ENCODE results near the gene SRSF10. TPM values are rescaled to one million over a fixed set of nuclear protein-coding genes. Genes with fewer than 3 reads are reported as not detected.
"Not testable (repeated sequence)": the region's sequence is repeated elsewhere in the genome, so short reads cannot be mapped to it uniquely, and the experiment has no call there.

SRSF10 gene
- total and polyA plus RNA-seq, 2 donors (not counting 1 experiment from before 2014, with no cell fraction given) = 93.5 to 113 TPM

- H3K27me3 ChIP-seq (ENCODE audit: control insufficient read depth, insufficient read depth, low read length) = no peaks in the 10 kb centered on the region
- H3K4me1 ChIP-seq (ENCODE audit: control insufficient read depth, extremely low read depth, insufficient read depth, low read length) = peaks cover 24% of the 10 kb centered on the region
- no peaks in the 10 kb centered on the region for H3K79me2 ChIP-seq (ENCODE audit: control insufficient read depth, insufficient read depth, low read length)
- TF ChIP-seq, protein P1, sequence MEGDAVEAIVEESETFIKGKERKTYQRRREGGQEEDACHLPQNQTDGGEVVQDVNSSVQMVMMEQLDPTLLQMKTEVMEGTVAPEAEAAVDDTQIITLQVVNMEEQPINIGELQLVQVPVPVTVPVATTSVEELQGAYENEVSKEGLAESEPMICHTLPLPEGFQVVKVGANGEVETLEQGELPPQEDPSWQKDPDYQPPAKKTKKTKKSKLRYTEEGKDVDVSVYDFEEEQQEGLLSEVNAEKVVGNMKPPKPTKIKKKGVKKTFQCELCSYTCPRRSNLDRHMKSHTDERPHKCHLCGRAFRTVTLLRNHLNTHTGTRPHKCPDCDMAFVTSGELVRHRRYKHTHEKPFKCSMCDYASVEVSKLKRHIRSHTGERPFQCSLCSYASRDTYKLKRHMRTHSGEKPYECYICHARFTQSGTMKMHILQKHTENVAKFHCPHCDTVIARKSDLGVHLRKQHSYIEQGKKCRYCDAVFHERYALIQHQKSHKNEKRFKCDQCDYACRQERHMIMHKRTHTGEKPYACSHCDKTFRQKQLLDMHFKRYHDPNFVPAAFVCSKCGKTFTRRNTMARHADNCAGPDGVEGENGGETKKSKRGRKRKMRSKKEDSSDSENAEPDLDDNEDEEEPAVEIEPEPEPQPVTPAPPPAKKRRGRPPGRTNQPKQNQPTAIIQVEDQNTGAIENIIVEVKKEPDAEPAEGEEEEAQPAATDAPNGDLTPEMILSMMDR (conservative IDR thresholded peaks at IDR 0.05 in 1 of 2, IDR thresholded peaks at IDR 0.05 in 1 of 2; ENCODE audit: low read depth in 1 of 2, low read length in 2 of 2) = no peak
- no peak for TF ChIP-seq EZH2 (IDR thresholded peaks at IDR 0.05; ENCODE audit: low read length, missing control alignments)
- H3K4me3 ChIP-seq (replicated peaks in 1 of 4; ENCODE audit: control extremely low read depth in 1 of 4, insufficient read depth in 1 of 4, low read depth in 3 of 4, low read length in 4 of 4) = no peak overlapping the region
- H3K27ac ChIP-seq (ENCODE audit: insufficient read depth, low read length) = peak overlapping the region; percentile 96
- H3K36me3 ChIP-seq (ENCODE audit: control insufficient read depth, insufficient read depth, low read length) = no peaks in the 10 kb centered on the region
- H4K20me1 ChIP-seq (ENCODE audit: control insufficient read depth, extremely low read depth, insufficient read depth, low read length) = no peaks in the 10 kb centered on the region
- peak; percentile 73 to 82 for DNase-seq (ENCODE audit: low read depth in 2 of 2)
- H2AFZ ChIP-seq (ENCODE audit: low read length) = no peak overlapping the region
- no peak overlapping the region for H3K9ac ChIP-seq (ENCODE audit: insufficient read depth, low read length)
- H3K9me3 ChIP-seq (ENCODE audit: control insufficient read depth, insufficient read depth, low read depth, low read length) = no peaks in the 10 kb centered on the region
- no peak overlapping the region for H3K4me2 ChIP-seq (ENCODE audit: extremely low read depth, insufficient read depth, low read length)
Measured at GRCh38 chr1:24020025-24020424, 39.9 kb upstream of the SRSF10 start.

GRCh38 chr1:24018611-24019580 is 38.8 kb upstream of the SRSF10 start:
- Histone ChIP-seq H3K79me2 (ENCODE audit: control insufficient read depth, insufficient read depth, low read length) (no peaks in the 10 kb centered on the region), H3K27ac (ENCODE audit: insufficient read depth, low read length) (peak overlapping the region; percentile 96), H3K4me2 (ENCODE audit: extremely low read depth, insufficient read depth, low read length) (peak overlapping the region; percentile 62), H3K4me1 (ENCODE audit: control insufficient read depth, extremely low read depth, insufficient read depth, low read length) (peaks cover 24% of the 10 kb centered on the region), H4K20me1 (ENCODE audit: control insufficient read depth, extremely low read depth, insufficient read depth, low read length) (no peaks in the 10 kb centered on the region), H3K9me3 (ENCODE audit: control insufficient read depth, insufficient read depth, low read depth, low read length) (no peaks in the 10 kb centered on the region), H3K9ac (ENCODE audit: insufficient read depth, low read length) (peak overlapping the region; percentile 47), H3K36me3 (ENCODE audit: control insufficient read depth, insufficient read depth, low read length) (no peaks in the 10 kb centered on the region), H3K4me3 (replicated peaks in 1 of 4; ENCODE audit: control extremely low read depth in 1 of 4, insufficient read depth in 1 of 4, low read depth in 3 of 4, low read length in 4 of 4) (peak overlapping the region in 1 of 4 experiments; percentile 19), H3K27me3 (ENCODE audit: control insufficient read depth, insufficient read depth, low read length) (no peaks in the 10 kb centered on the region), H2AFZ (ENCODE audit: low read length) (peak overlapping the region; percentile 48)
- no peak for TF ChIP-seq EZH2 (IDR thresholded peaks at IDR 0.05; ENCODE audit: low read length, missing control alignments)
- peak; percentile 99 to 100 for DNase-seq (ENCODE audit: low read depth in 2 of 2)

DNA sequence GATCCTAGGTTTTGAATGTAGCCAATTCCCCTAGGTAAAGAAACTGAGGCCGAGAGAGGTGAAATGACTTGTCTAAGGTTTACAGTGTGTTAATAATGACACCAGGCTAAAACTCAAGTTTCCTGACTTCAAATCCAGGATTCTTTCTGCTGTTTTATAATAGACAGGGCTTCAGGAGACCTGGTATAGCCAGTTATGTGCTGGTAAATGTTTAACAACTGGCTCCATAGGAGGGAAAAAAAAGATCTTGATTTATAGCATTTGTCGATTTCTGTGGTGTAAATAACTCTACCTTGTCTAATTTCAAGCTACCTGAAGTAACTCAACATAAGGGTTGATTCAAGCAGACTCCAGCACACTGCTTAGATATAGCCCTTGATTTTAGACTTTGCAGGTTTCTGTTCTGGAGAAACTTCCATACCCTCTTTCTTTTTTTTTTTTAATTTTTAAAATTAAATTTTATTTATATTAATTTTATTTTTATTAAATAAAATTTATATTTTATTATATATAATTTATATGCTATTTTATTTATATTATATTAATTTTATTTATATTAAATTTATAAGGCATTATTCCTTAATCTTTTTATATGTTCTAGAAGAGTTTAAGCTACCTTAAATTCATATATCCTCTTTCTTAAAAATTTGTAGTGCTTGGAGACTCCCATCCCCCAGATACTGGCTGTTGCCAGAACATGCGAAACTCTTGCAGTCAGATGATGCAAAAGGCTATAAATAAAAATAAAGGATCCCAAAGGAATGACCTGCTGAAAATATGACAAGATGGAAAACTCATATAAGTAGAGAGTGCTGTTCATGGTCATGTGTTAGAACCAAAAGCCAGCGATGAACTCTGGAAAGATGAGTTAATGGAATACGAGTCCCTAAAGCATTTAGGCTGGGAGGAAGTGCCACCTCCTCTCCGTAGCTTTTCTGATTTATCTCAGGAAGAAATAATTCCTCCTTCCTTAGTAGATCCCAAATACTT is 35.4 kb upstream of the SRSF10 start:
- peak; percentile 47 to 94 for DNase-seq (ENCODE audit: low read depth in 2 of 2)
- Histone ChIP-seq H3K36me3 (ENCODE audit: control insufficient read depth, insufficient read depth, low read length) (no peaks in the 10 kb centered on the region), H3K27me3 (ENCODE audit: control insufficient read depth, insufficient read depth, low read length) (no peaks in the 10 kb centered on the region), H2AFZ (ENCODE audit: low read length) (no peak overlapping the region), H3K4me3 (replicated peaks in 1 of 4; ENCODE audit: control extremely low read depth in 1 of 4, insufficient read depth in 1 of 4, low read depth in 3 of 4, low read length in 4 of 4) (no peak overlapping the region), H3K27ac (ENCODE audit: insufficient read depth, low read length) (peak overlapping the region; percentile 23), H3K9me3 (ENCODE audit: control insufficient read depth, insufficient read depth, low read depth, low read length) (no peaks in the 10 kb centered on the region), H3K4me2 (ENCODE audit: extremely low read depth, insufficient read depth, low read length) (no peak overlapping the region), H3K4me1 (ENCODE audit: control insufficient read depth, extremely low read depth, insufficient read depth, low read length) (peaks cover 12% of the 10 kb centered on the region), H3K9ac (ENCODE audit: insufficient read depth, low read length) (no peak overlapping the region), H3K79me2 (ENCODE audit: control insufficient read depth, insufficient read depth, low read length) (no peaks in the 10 kb centered on the region), H4K20me1 (ENCODE audit: control insufficient read depth, extremely low read depth, insufficient read depth, low read length) (no peaks in the 10 kb centered on the region)
- TF ChIP-seq, protein P1 (conservative IDR thresholded peaks at IDR 0.05 in 1 of 2, IDR thresholded peaks at IDR 0.05 in 1 of 2; ENCODE audit: low read depth in 1 of 2, low read length in 2 of 2) = no peak
- no peak for TF ChIP-seq EZH2 (IDR thresholded peaks at IDR 0.05; ENCODE audit: low read length, missing control alignments)

DNA sequence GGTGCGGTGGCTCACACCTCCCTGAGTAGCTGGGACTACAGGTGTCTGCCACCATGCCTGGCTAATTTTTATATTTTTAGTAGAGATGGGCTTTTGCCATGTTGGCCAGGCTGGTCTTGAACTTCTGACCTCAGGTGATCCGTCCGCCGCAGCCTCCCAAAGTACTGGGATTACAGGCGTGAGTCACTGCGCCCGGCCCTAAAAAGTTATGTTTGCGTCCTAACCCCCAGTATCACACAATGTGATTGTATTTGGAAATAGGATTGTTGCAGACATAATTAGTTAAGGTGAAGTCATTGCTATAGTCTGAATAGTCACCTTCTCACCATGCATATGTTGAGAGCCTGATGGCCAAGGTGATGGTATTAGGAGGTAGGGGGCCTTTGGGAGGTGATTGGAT is 32.8 kb upstream of the SRSF10 start:
- not testable (repeated sequence) for H3K36me3 ChIP-seq (ENCODE audit: control insufficient read depth, insufficient read depth, low read length); H2AFZ ChIP-seq (ENCODE audit: low read length); H3K27me3 ChIP-seq (ENCODE audit: control insufficient read depth, insufficient read depth, low read length); DNase-seq (ENCODE audit: low read depth in 2 of 2); H3K27ac ChIP-seq (ENCODE audit: insufficient read depth, low read length); H3K4me2 ChIP-seq (ENCODE audit: extremely low read depth, insufficient read depth, low read length); H3K9me3 ChIP-seq (ENCODE audit: control insufficient read depth, insufficient read depth, low read depth, low read length); H3K4me3 ChIP-seq (replicated peaks in 1 of 4; ENCODE audit: control extremely low read depth in 1 of 4, insufficient read depth in 1 of 4, low read depth in 3 of 4, low read length in 4 of 4); H4K20me1 ChIP-seq (ENCODE audit: control insufficient read depth, extremely low read depth, insufficient read depth, low read length); H3K4me1 ChIP-seq (ENCODE audit: control insufficient read depth, extremely low read depth, insufficient read depth, low read length); H3K9ac ChIP-seq (ENCODE audit: insufficient read depth, low read length); H3K79me2 ChIP-seq (ENCODE audit: control insufficient read depth, insufficient read depth, low read length)

Measured in fibroblast of lung (primary cell).